ENCODE measurements around the gene NARS2.
"Not testable (repeated sequence)": the region's sequence is repeated elsewhere in the genome, so short reads cannot be mapped to it uniquely, and the experiment has no call there.

NARS2 gene

GRCh38 chr11:78542007-78542406 is 32.7 kb downstream of the NARS2 start:
- DNase-seq (ENCODE audit: low read depth in 2 of 2): no peak

GRCh38 chr11:78541537-78541936 is 33.1 kb downstream of the NARS2 start:
- no peak for DNase-seq (ENCODE audit: low read depth in 2 of 2)

GRCh38 chr11:78540256-78540655 is 34.4 kb downstream of the NARS2 start:
- no peak for DNase-seq (ENCODE audit: low read depth in 2 of 2)

- no peak for DNase-seq (ENCODE audit: low read depth in 2 of 2)
These were observed 35.2 kb downstream of the NARS2 start for GRCh38 chr11:78539506-78539905.

GRCh38 chr11:78536933-78537332 is 37.7 kb downstream of the NARS2 start:
- no peak for DNase-seq (ENCODE audit: low read depth in 2 of 2)

DNA sequence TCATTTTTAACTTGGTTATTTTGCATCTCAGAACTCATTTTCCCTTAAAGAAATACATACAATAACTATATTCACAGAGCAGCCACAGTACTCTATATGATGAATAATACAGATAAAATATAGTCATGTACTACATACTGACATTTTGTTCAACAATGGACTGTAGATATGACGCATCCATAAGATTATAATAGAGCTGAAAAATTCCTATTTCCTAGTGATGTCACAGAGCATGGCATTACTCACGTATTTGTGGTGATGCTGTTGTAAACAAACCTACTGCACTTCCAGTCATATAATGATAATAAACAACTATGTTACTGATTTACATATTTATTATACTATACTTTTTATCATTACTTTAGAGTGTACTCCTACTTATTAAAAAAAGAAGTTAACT is 38.7 kb downstream of the NARS2 start:
- no peak for DNase-seq (ENCODE audit: low read depth in 2 of 2)

DNA sequence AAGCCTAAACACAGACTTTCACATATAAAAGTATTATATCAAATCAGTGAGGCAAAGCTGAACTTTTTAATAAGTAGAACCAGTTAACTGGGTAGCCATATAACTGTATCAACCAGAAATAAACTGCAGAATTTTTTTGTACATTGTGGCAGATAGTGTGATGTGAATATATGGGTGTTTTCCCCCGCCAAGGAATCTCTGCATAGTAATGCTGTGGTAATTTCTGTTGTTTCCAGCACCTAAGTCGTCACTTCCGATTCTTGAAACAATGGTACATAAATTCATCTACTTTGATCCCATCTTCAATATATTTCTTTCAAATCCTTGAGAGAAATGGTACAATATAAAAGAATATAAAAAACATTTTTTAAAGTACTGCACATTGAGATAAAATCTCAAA is 39.6 kb downstream of the NARS2 start:
- DNase-seq (ENCODE audit: low read depth in 2 of 2): no peak

DNA sequence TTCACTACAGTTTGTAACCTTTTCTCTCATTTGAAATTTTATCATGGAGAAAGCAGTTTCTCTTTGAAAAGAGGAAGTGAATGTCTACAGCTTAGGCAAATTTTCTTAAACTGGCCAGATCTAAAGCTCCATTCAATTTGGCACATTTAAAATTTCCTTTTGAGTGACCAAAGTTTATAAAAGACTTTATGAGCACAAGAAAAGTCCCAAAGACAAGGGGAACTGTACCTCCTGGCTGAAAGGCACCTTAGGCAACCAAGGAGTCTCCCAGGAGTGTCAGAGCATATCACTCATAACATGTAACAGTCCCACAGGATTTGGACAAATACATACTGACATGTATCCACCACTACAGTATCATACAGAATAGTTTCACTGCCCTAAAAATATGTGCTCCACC is 41.3 kb downstream of the NARS2 start:
- DNase-seq (ENCODE audit: low read depth in 2 of 2): no peak

DNA sequence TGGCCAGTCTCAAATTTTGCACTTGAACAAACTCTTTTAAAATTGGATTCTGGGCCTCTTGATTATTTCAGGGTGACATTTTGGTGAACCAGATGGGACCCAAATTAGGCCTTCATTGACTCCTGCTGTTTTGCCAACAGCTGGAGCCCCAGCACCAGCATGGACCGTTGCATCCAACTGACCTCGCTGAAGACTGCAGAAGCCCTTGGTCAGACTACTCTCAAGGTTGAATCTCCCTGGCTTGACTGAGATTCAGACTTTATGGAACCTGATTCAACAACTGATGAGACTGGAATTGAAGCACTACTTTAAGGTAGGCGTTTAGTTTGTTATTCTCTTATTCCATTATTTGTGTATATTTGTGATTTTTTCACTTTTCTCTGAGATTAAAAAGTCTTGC is 41.7 kb downstream of the NARS2 start:
- no peak for DNase-seq (ENCODE audit: low read depth in 2 of 2)

- no peak for DNase-seq (ENCODE audit: low read depth in 2 of 2)
These were observed 48.0 kb downstream of the NARS2 start for GRCh38 chr11:78526497-78527146.

DNA sequence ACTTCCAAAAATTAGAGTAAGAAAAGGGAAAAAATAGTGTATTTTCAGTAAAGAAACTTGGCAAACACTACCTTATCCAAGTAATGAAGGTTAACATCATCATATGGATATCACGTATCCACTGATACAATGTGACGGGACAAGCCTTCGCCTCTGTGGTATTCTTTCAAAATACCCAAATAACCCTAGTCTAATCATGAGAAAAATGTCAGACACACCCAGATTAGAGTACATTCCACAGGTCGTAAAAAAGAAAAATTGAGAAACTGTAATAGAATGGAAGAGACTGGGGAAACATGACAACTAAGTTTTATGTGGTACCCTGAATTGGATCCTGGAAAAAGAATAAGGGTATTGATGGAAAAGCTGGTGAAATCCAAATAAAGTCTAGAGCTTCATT is 48.9 kb downstream of the NARS2 start:
- DNase-seq (ENCODE audit: low read depth in 2 of 2): no peak

DNA sequence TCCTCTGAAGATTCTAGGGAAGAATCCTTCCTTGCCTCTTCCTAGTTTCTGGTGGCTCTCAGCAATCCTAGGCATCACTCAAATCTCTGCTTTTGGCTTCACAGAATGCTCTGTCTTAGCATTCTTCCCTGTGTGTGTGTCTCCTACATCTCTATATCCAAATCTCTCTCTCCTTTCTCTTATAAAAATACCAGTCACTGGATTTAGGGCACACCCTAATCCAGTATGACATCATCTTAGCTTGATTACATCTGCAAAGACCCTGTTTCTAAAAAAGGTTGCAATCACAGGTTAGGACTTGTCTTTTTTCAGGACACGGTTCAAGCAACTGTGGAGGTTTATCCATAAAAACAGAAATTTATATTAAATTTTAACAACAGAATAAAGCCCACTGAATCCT is 54.4 kb downstream of the NARS2 start:
- no peak for DNase-seq (ENCODE audit: low read depth in 2 of 2)

GRCh38 chr11:78516281-78516680 is 58.4 kb downstream of the NARS2 start:
- no peak for DNase-seq (ENCODE audit: low read depth in 2 of 2)

GRCh38 chr11:78514922-78515502 is 59.7 kb downstream of the NARS2 start:
- DNase-seq (ENCODE audit: low read depth in 2 of 2): no peak

GRCh38 chr11:78513085-78513484 is 61.6 kb downstream of the NARS2 start:
- not testable (repeated sequence) for DNase-seq (ENCODE audit: low read depth in 2 of 2)

DNA sequence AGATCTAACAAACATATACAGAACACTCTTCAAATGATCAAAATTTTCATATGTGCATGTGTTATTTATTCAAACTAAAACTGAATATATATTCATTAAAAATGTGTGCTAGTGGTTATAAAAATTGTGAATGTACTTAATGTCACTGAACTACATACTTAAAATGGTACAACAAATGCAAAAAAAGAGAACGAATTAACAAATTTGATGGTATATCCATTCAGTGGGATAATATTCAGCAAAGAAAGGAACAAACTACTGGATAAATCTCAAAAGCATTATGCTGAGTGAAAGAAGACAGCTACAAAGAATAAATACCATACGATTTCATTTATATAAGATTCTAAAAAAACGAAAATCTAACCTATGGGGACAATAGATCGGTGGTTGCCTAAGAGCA is 64.1 kb downstream of the NARS2 start:
- DNase-seq (ENCODE audit: low read depth in 2 of 2): no peak

DNA sequence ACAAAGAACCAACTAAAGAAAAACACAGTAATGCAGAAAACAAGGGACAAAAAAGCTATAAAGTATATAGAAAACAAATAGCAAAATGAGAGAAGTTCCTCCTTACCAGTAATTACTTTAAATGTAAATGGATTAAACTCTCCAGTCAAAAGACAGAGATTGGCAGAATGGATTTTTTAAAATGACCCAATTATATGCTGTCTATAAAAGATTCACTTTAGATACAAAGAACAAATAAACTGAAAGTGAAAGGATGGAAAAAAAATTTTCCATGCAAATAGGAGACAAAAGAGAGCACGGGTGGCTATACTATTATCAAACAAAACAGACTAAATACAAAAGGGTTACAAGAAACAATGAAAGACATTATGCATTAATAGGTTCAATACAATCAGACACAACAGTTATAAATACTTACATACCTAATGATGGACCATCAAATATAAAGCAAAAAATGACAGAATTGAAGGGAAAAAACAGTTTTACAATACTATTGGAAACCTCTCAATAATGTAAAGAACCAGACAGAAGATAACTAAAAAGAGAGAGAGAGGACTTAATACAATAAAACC is 64.6 kb downstream of the NARS2 start:
- no peak for DNase-seq (ENCODE audit: low read depth in 2 of 2)

- no peak for DNase-seq (ENCODE audit: low read depth in 2 of 2)
These were observed 70.0 kb downstream of the NARS2 start for GRCh38 chr11:78504708-78505107.

DNA sequence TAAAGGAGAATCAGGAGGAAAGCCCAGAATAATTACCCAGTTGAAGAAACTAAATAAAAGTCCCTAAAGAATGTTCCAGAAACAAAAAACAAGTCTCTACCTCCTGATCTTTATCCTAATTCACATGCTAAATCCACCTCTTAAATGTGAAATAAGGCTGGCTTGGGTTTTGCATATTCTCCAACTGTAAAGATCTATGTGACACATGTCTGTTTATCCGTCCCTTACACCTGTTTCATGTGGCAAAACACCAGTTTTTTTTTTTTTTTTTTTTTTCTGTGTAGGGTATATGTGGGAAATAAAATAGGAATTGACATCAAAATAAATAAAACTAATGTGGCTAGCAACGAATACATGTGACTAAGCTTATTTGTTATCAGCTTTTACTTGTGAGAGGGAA is 70.5 kb downstream of the NARS2 start:
- no peak for DNase-seq (ENCODE audit: low read depth in 2 of 2)

DNA sequence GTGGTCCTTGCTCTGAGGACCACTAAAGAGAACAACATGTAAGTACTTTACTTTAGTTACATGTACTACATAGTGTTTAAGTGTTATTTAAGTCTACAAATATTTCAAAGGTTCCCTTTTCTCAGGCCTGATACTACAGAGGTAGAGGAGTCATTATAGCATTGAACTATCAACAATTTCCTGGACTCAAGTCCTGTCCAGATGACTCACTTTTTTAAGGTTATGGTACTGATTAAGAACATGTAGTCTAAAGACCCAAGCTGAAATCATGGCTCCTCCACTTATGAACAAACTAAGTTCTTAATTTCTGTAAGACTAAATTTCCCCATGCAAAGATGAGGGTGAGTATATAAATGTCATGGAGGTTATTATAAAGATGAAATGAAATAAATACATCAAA is 74.7 kb downstream of the NARS2 start:
- DNase-seq (ENCODE audit: low read depth in 2 of 2): no peak

DNA sequence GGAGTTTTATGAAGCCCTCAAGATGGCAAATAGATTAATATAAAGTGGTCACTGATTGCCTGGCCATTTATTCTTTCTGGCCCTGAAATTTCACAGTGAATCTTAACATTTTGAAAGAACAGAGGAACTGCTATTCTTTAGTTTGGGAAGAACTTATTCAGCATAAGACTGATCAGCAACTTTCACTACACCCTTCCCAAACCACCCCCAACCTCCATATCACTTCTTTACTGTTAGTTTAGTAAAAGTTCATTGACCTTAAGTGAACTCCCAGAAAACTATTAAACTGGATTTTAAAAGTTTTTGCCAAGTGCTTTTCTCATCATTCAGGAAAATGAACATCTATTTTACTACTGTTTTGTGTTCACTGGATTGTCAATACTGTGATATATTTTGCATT is 77.4 kb downstream of the NARS2 start:
- DNase-seq (ENCODE audit: low read depth in 2 of 2): no peak

DNA sequence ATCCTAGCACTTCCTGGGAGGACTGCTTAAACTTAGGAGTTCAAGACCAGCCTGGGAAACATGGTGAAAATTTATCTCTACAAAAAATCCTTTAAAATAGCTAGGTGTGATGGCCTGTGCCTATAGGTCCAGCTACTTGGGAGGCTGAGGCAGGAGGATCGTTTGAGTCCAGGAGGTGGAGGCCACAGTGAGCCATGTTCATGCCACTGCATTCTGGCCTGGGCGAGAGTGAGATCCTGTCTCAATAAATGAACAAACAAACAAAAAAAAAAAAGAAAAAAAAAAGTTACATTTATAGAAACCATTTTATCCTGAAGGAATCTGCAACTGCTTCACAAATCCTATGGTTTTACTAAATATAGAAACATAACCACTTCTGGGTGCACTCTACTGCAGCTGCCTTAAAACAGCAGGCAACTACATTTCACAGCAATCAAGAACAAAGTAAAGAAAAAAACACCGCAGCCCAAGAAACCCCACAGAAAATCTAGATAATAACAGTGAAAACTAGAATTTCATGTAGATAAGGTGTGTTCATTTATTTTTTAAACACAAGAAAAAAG is 81.2 kb downstream of the NARS2 start:
- DNase-seq (ENCODE audit: low read depth in 2 of 2): no peak

GRCh38 chr11:78492973-78493372 is 81.7 kb downstream of the NARS2 start:
- no peak for DNase-seq (ENCODE audit: low read depth in 2 of 2)

All from stimulated activated CD4-positive, alpha-beta T cell treated with anti-CD3 and anti-CD28 coated beads, Interleukin-15, amount 100 ng/mL, for 48 hours (primary cell).